Nephron progenitor cell (in vitro differentiated cells): ENCODE data around the gene HIP1.
"Not testable (repeated sequence)": the region's sequence is repeated elsewhere in the genome, so short reads cannot be mapped to it uniquely, and the experiment has no call there.

Experiments
- DNase-seq: peaks from one replicate; pipeline ENCODE4 v3.0.0; 2021
- H3K27ac Mint-ChIP-seq: 2 replicates; pipeline ENCODE4 v1.8.0; 2021; ENCODE audit warnings: mild to moderate bottlenecking, moderate library complexity, mixed read lengths
- H3K27me3 Mint-ChIP-seq: 2 replicates; pipeline ENCODE4 v1.8.0; 2021; ENCODE audit warnings: mild to moderate bottlenecking, low read depth, mixed read lengths; ENCODE audit not compliant: poor library complexity
- H3K36me3 Mint-ChIP-seq: 2 replicates; pipeline ENCODE4 v1.8.0; 2021; ENCODE audit warnings: low read depth, mixed read lengths
- H3K4me1 Mint-ChIP-seq: 2 replicates; pipeline ENCODE4 v1.8.0; 2021; ENCODE audit warnings: mixed read lengths
- H3K4me3 Mint-ChIP-seq: 2 replicates; pipeline ENCODE4 v1.8.0; 2021; ENCODE audit warnings: mild to moderate bottlenecking, moderate library complexity, mixed read lengths
- H3K9me3 Mint-ChIP-seq: 2 replicates; pipeline ENCODE4 v1.8.0; 2021; ENCODE audit warnings: mild to moderate bottlenecking, moderate library complexity, mixed read lengths
- CTCF ChIP-seq: fragments of 200-600 bp; sonication (generic); IDR thresholded peaks from 2 replicates; pipeline ENCODE4 v1.5.0; 2021; ENCODE audit warnings: antibody characterized with exemption

HIP1 gene

GRCh38 chr7:75578081-75578480 is 160.7 kb downstream of the HIP1 start:
- Mint-ChIP-seq H3K4me3 (no peak overlapping the region), H3K27ac (peak overlapping the region; percentile 66), H3K27me3 (peaks cover 3% of the 10 kb centered on the region), H3K36me3 (peaks cover 64% of the 10 kb centered on the region), H3K4me1 (peaks cover 6% of the 10 kb centered on the region), H3K9me3 (no peaks in the 10 kb centered on the region)
- DNase-seq: no peak
- TF ChIP-seq CTCF: no peak

- no peak for DNase-seq
- no peak for TF ChIP-seq CTCF
- H3K9me3 Mint-ChIP-seq: no peaks in the 10 kb centered on the region
- H3K36me3 Mint-ChIP-seq: peaks cover 50% of the 10 kb centered on the region
- H3K4me3 Mint-ChIP-seq: no peak overlapping the region
- peaks cover 6% of the 10 kb centered on the region for H3K4me1 Mint-ChIP-seq
- peak overlapping the region; percentile 42 for H3K27ac Mint-ChIP-seq
- H3K27me3 Mint-ChIP-seq: peaks cover 3% of the 10 kb centered on the region
Observed at GRCh38 chr7:75575488-75576121, 163.1 kb downstream of the HIP1 start.

GRCh38 chr7:75573477-75574019 is 165.2 kb downstream of the HIP1 start:
- peaks cover 44% of the 10 kb centered on the region for H3K36me3 Mint-ChIP-seq
- H3K9me3 Mint-ChIP-seq: no peaks in the 10 kb centered on the region

GRCh38 chr7:75572814-75573213 is 165.9 kb downstream of the HIP1 start:
- Mint-ChIP-seq H3K36me3 (peaks cover 47% of the 10 kb centered on the region), H3K27ac (no peak overlapping the region), H3K27me3 (no peaks in the 10 kb centered on the region), H3K9me3 (no peaks in the 10 kb centered on the region), H3K4me1 (peaks cover 6% of the 10 kb centered on the region), H3K4me3 (no peak overlapping the region)
- no peak for TF ChIP-seq CTCF
- no peak for DNase-seq

More at GRCh38 chr7:75573477-75574019, 165.2 kb downstream of the HIP1 start:
- Mint-ChIP-seq H3K27me3 (no peaks in the 10 kb centered on the region), H3K4me3 (no peak overlapping the region), H3K27ac (no peak overlapping the region), H3K4me1 (peaks cover 6% of the 10 kb centered on the region)
- DNase-seq: no peak
- no peak for TF ChIP-seq CTCF

GRCh38 chr7:75572396-75572795 is 166.3 kb downstream of the HIP1 start:
- peaks cover 6% of the 10 kb centered on the region for H3K4me1 Mint-ChIP-seq
- TF ChIP-seq CTCF: no peak
- no peaks in the 10 kb centered on the region for H3K27me3 Mint-ChIP-seq
- no peaks in the 10 kb centered on the region for H3K9me3 Mint-ChIP-seq
- peaks cover 50% of the 10 kb centered on the region for H3K36me3 Mint-ChIP-seq
- no peak overlapping the region for H3K27ac Mint-ChIP-seq
- no peak overlapping the region for H3K4me3 Mint-ChIP-seq
- no peak for DNase-seq

- peaks cover 6% of the 10 kb centered on the region for H3K4me1 Mint-ChIP-seq
- peaks cover 62% of the 10 kb centered on the region for H3K36me3 Mint-ChIP-seq
- no peak overlapping the region for H3K4me3 Mint-ChIP-seq
- H3K9me3 Mint-ChIP-seq: no peaks in the 10 kb centered on the region
- no peak for DNase-seq
- no peaks in the 10 kb centered on the region for H3K27me3 Mint-ChIP-seq
- H3K27ac Mint-ChIP-seq: no peak overlapping the region
- TF ChIP-seq CTCF: no peak
Observed at GRCh38 chr7:75571209-75571608, 167.5 kb downstream of the HIP1 start.

- Mint-ChIP-seq H3K27ac (peak overlapping the region; percentile 46), H3K36me3 (peaks cover 66% of the 10 kb centered on the region)
- H3K27me3 Mint-ChIP-seq, H3K4me1 Mint-ChIP-seq, H3K9me3 Mint-ChIP-seq, H3K4me3 Mint-ChIP-seq, DNase-seq: not testable (repeated sequence)
Observed at GRCh38 chr7:75569629-75570282, 169.0 kb downstream of the HIP1 start.
